Activated T-cell treated with anti-CD3 and anti-CD28 coated beads for 4 hours (primary cell): Measurements from ENCODE around the gene SYNGR3.
"Not testable (repeated sequence)": the region's sequence is repeated elsewhere in the genome, so short reads cannot be mapped to it uniquely, and the experiment has no call there.

Experiments used
- DNase-seq: peaks from one replicate; pipeline ENCODE4 v3.0.0-alpha.2; 2020

SYNGR3 gene

GRCh38 chr16:1960665-1961630 is 28.8 kb upstream of the SYNGR3 start:
- DNase-seq: no peak

- DNase-seq: no peak
These were observed 28.1 kb upstream of the SYNGR3 start for GRCh38 chr16:1961651-1962067.

- DNase-seq: not testable (repeated sequence)
These were observed 27.3 kb upstream of the SYNGR3 start for GRCh38 chr16:1962161-1963153.

- peak; percentile 36 for DNase-seq
These were observed 25.8 kb upstream of the SYNGR3 start for GRCh38 chr16:1963806-1964505.

- peak; percentile 95 for DNase-seq
These were observed 25.0 kb upstream of the SYNGR3 start, which contains the start of gene RPS2 for GRCh38 chr16:1964506-1965395. Gene RPS2, minus strand, starts transcription at chr16:1964826. Its CDS starts 201 bp downstream, at chr16:1964625.

GRCh38 chr16:1965396-1966001 is 24.3 kb upstream of the SYNGR3 start:
- DNase-seq: no peak

GRCh38 chr16:1966460-1966859 is 23.3 kb upstream of the SYNGR3 start, which contains the start of gene RNF151:
Gene RNF151, plus strand, starts transcription at chr16:1966856. Its CDS starts 26 bp downstream, at chr16:1966882.
- no peak for DNase-seq

GRCh38 chr16:1968146-1968953 is 21.4 kb upstream of the SYNGR3 start:
- no peak for DNase-seq

- peak; percentile 93 for DNase-seq
These were observed 17.8 kb upstream of the SYNGR3 start, which contains the start of gene TBL3 for GRCh38 chr16:1971796-1972489. Gene TBL3, plus strand, starts transcription at chr16:1972053. Its CDS starts 112 bp downstream, at chr16:1972165.

GRCh38 chr16:1972490-1972877 is 17.3 kb upstream of the SYNGR3 start:
- DNase-seq: no peak

GRCh38 chr16:1973461-1974156 is 16.2 kb upstream of the SYNGR3 start:
- DNase-seq: no peak

- DNase-seq: no peak
These were observed 15.4 kb upstream of the SYNGR3 start for GRCh38 chr16:1974157-1975070.

GRCh38 chr16:1975432-1976215 is 14.1 kb upstream of the SYNGR3 start:
- DNase-seq: no peak

GRCh38 chr16:1976216-1976520 is 13.6 kb upstream of the SYNGR3 start:
- DNase-seq: no peak

GRCh38 chr16:1976951-1977874 is 12.6 kb upstream of the SYNGR3 start:
- no peak for DNase-seq

- no peak for DNase-seq
These were observed 11.9 kb upstream of the SYNGR3 start for GRCh38 chr16:1977875-1978268.
